Liver (tissue), 9 donors: Measurements from ENCODE around the gene FAAP100. TPM values are rescaled to one million over a fixed set of nuclear protein-coding genes. Genes with fewer than 3 reads are reported as not detected.
A peak's percentile ranks its signal among the peaks of the same experiment; 100 is the strongest.

Experiments
- DNase-seq: peaks from one replicate; pipeline ENCODE4 v3.0.0-alpha.2; 2017; ENCODE audit warnings: low spot score
- H3K27ac ChIP-seq, 2 donors: one replicate each; pipeline ENCODE4 v1.7.0; 2013; ENCODE audit warnings: inconsistent platforms in 2 of 2, low read length in 2 of 2, control low read depth in 1 of 2, low read depth in 1 of 2, mild to moderate bottlenecking in 1 of 2
- H3K27me3 ChIP-seq, 4 donors: one replicate each; pipeline versions ENCODE4 v1.6.1 to v1.7.0; 2013; ENCODE audit warnings: low read length in 3 of 4, inconsistent platforms in 1 of 4, mild to moderate bottlenecking in 1 of 4, moderate library complexity in 1 of 4; ENCODE audit not compliant: control insufficient read depth in 4 of 4, insufficient read depth in 4 of 4
- H3K36me3 ChIP-seq, 4 donors: one replicate each; pipeline versions ENCODE4 v1.6.1 to v1.7.0; 2013; ENCODE audit warnings: low read length in 3 of 4, mild to moderate bottlenecking in 3 of 4, low read depth in 1 of 4, moderate library complexity in 1 of 4; ENCODE audit not compliant: control insufficient read depth in 4 of 4, insufficient read depth in 3 of 4
- H3K4me1 ChIP-seq, 4 donors: one replicate each; pipeline versions ENCODE4 v1.6.1 to v1.7.0; 2013; ENCODE audit warnings: low read length in 3 of 4, mild to moderate bottlenecking in 3 of 4, moderate library complexity in 1 of 4; ENCODE audit not compliant: control insufficient read depth in 4 of 4, insufficient read depth in 4 of 4
- H3K4me3 ChIP-seq, 3 donors: one replicate each; pipeline versions ENCODE4 v1.6.1 to v1.7.0; 2013; ENCODE audit warnings: low read length in 3 of 3, control low read depth in 1 of 3, low read depth in 1 of 3, mild to moderate bottlenecking in 1 of 3
- H3K9ac ChIP-seq, 2 donors: one replicate each; pipeline ENCODE4 v1.7.0; 2013; ENCODE audit warnings: low read length in 2 of 2, mild to moderate bottlenecking in 2 of 2, moderate library complexity in 2 of 2, control low read depth in 1 of 2, low read depth in 1 of 2
- H3K9me3 ChIP-seq, 4 donors: one replicate each; pipeline versions ENCODE4 v1.6.1 to v1.7.0; 2013; ENCODE audit warnings: low read length in 3 of 4; ENCODE audit not compliant: control insufficient read depth in 4 of 4
- EGR1 ChIP-seq, 2 donors: IDR thresholded peaks; 2 replicates each; pipeline ENCODE4 v1.6.1; 2016 to 2018; ENCODE audit warnings: antibody characterized with exemption in 2 of 2, low read depth in 2 of 2
- FOXA2 ChIP-seq: IDR thresholded peaks from 2 replicates; pipeline ENCODE4 v1.6.1; 2016; ENCODE audit warnings: antibody characterized with exemption
- GABPA ChIP-seq, 2 donors: IDR thresholded peaks in 1 of 2; conservative IDR thresholded peaks in 1 of 2; 2 replicates each; pipeline ENCODE4 v1.6.1; 2016; ENCODE audit warnings: antibody characterized with exemption in 2 of 2, mild to moderate bottlenecking in 1 of 2, moderate library complexity in 1 of 2
- JUND ChIP-seq, 2 donors: IDR thresholded peaks; 2 replicates each; pipeline ENCODE4 v1.6.1; 2016; ENCODE audit warnings: antibody characterized with exemption in 2 of 2
- NR2F2 ChIP-seq: IDR thresholded peaks from 2 replicates; pipeline ENCODE4 v1.6.1; 2016; ENCODE audit warnings: antibody characterized with exemption
- RAD21 ChIP-seq, 2 donors: IDR thresholded peaks; 2 replicates each; pipeline ENCODE4 v1.6.1; 2016; ENCODE audit warnings: antibody characterized with exemption in 2 of 2, mild to moderate bottlenecking in 2 of 2
- RXRA ChIP-seq, 2 donors: IDR thresholded peaks; 2 replicates each; pipeline ENCODE4 v1.6.1; 2017 to 2018; ENCODE audit warnings: antibody characterized with exemption in 2 of 2, mild to moderate bottlenecking in 1 of 2
- SP1 ChIP-seq: IDR thresholded peaks from 2 replicates; pipeline ENCODE4 v1.6.1; 2018; ENCODE audit warnings: antibody characterized with exemption, mild to moderate bottlenecking
- TAF1 ChIP-seq: conservative IDR thresholded peaks from 2 replicates; pipeline ENCODE4 v1.6.1; 2016; ENCODE audit warnings: antibody characterized with exemption, mild to moderate bottlenecking
- WGBS: extraction: QIAGEN DNeasy Blood & Tissue Kit; methylation state at CpG from one replicate; pipeline ENCODE4 v1.1.7; 2013; 5-methylcytosine and 5-hydroxymethylcytosine counted together
- polyA plus RNA-seq, 2 donors: library from polyadenylated mRNA; stranded (reverse) in 1 of 2; unstranded in 1 of 2; fragments of 200-250 nt in 1 of 2; fragments of >200 nt in 1 of 2; fragmentation: Nextera tagmentation in 1 of 2; extraction: Ambion mirVana in 1 of 2; gene quantifications; one replicate each; pipeline versions ENCODE4 v1.2.1 to v1.2.3, GENCODE V29; 2013 to 2015
- total RNA-seq, 2 donors: library from RNA; depleted of rRNA; stranded (reverse); fragments of >200 nt; gene quantifications; one replicate each; pipeline ENCODE4 v1.2.3, GENCODE V29; 2014
- TF ChIP-seq, protein P1 (sequence below): IDR thresholded peaks from 2 replicates; pipeline ENCODE4 v1.6.1; 2016; ENCODE audit warnings: antibody characterized with exemption
- TF ChIP-seq, protein P2 (sequence below): IDR thresholded peaks from 2 replicates; pipeline ENCODE4 v1.6.1; 2016; ENCODE audit warnings: antibody characterized with exemption
- TF ChIP-seq, protein P3 (sequence below): IDR thresholded peaks from 2 replicates; pipeline ENCODE4 v1.6.1; 2016; ENCODE audit warnings: antibody characterized with exemption, mild to moderate bottlenecking
- donor health status: healthy.
- donor health status: healthy.
- donor health status: healthy.
- donor health status: healthy.
- donor health status: healthy.

The FAAP100 gene
- total and polyA plus RNA-seq, 4 donors, result 8.1 to 14.7 (median 9.7) TPM

DNA sequence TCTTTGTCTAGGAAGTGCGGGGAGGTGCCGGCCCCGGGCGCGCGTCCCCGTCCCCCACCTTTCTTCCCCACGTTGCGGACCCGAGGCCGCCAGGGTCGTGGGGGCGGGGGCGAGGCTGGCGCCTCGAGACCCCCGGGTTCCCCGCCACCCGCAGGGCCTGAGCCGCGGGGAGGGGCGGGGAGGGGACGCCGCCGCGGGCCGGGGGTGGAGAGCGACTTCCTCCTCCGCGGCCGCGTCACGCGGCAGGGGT lies 37.7 kb downstream of the FAAP100 start:
- H3K36me3 ChIP-seq, result peaks cover 3 to 16% (median 13%) of the 10 kb centered on the region in 4 donors
- TF ChIP-seq, protein P1, sequence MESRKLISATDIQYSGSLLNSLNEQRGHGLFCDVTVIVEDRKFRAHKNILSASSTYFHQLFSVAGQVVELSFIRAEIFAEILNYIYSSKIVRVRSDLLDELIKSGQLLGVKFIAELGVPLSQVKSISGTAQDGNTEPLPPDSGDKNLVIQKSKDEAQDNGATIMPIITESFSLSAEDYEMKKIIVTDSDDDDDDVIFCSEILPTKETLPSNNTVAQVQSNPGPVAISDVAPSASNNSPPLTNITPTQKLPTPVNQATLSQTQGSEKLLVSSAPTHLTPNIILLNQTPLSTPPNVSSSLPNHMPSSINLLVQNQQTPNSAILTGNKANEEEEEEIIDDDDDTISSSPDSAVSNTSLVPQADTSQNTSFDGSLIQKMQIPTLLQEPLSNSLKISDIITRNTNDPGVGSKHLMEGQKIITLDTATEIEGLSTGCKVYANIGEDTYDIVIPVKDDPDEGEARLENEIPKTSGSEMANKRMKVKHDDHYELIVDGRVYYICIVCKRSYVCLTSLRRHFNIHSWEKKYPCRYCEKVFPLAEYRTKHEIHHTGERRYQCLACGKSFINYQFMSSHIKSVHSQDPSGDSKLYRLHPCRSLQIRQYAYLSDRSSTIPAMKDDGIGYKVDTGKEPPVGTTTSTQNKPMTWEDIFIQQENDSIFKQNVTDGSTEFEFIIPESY, result no peak
- no peak for TF ChIP-seq GABPA (IDR thresholded peaks at IDR 0.05 in 1 of 2, conservative IDR thresholded peaks at IDR 0.05 in 1 of 2)
- peaks cover 11 to 48% (median 27%) of the 10 kb centered on the region in 4 donors for H3K4me1 ChIP-seq

DNA sequence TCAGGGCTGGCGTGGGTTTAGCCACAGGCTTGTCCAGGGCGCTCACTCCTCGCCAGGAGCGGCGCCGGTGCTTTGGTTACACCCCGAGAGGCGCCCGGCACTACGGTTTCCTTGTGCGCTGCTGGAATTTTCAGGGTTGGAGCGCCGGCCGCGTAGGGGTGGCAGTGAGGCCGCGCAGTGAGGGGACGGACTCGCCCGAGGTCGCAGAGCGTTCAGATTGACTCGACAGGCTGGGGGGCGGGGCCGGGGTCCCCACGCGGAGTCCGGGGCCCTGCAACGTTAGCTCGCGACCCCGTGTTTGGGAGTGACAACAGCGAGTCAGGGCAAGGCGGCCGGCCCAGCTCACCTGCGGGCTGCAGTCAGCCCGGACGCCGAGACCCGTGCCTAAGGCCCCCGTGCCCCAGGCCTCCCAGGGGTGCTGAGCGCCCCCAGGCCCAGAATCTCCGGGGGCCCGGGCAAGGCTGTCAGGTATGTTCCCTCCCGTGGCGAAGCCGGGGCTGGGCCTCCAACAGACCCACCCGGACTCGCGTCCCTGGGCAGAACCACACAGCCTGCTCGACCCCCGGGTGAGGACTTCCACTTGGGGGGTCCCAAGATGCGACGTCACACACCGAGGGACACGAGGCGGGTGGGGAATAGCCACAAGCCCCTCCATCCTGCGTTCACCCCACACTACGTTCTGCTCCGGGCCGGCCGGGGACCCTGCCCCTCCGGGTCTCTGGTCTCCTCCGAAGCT lies 38.2 kb downstream of the FAAP100 start:
- Histone ChIP-seq H3K9ac (peak overlapping the region; percentile 75 to 85), H3K36me3 (peaks cover 3 to 21% (median 13%) of the 10 kb centered on the region in 4 donors), H3K27me3 (no peaks in the 10 kb centered on the region), H3K9me3 (no peaks in the 10 kb centered on the region), H3K27ac (peak overlapping the region; percentile 71 to 98), H3K4me1 (peaks cover 9 to 48% (median 26%) of the 10 kb centered on the region in 4 donors), H3K4me3 (peak overlapping the region; percentile 48 to 78 (median 69))
- DNase-seq, result no peak
- TF ChIP-seq SP1 (peak; percentile 24), RXRA (IDR thresholded peaks at IDR 0.05) (no peak)
- 5% methylated on average over 64 of the region's 64 CpGs for WGBS

More for the DNA sequence above, 37.7 kb downstream of the FAAP100 start:
- WGBS, result 6% methylated on average over 34 of the region's 34 CpGs
- H3K27me3 ChIP-seq, result no peaks in the 10 kb centered on the region
- H3K9ac ChIP-seq, result peak overlapping the region; percentile 75 to 85
- peak overlapping the region in 2 of 3 donors; percentile 48 to 78 for H3K4me3 ChIP-seq
- DNase-seq, result no peak
- H3K27ac ChIP-seq, result peak overlapping the region; percentile 71 to 98
- no peaks in the 10 kb centered on the region for H3K9me3 ChIP-seq

DNA sequence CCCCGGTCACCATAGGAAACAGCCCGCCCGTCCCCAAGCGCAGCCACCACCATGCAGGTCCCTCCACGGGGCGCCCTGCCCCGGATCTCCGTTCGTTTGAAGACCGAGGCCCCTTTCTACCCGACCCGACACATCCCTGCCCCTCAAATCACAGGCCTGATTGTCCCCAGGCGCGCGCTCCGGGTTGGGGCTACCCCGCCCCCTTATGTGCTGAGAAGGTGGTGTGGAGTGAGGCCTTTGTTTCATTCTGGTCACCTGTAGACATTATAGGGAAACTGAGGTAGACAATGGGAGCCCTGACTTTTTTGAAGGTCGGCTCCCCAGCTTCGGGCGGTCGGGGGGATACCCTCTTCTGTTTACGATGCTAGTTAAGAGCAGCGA lies 38.8 kb downstream of the FAAP100 start:
- peak overlapping the region; percentile 71 to 98 for H3K27ac ChIP-seq
- H3K27me3 ChIP-seq, result no peaks in the 10 kb centered on the region
- no peak for DNase-seq
- H3K4me1 ChIP-seq, result peaks cover 7 to 45% (median 22%) of the 10 kb centered on the region in 4 donors
- H3K9ac ChIP-seq, result peak overlapping the region; percentile 64 to 85
- H3K9me3 ChIP-seq, result no peaks in the 10 kb centered on the region
- WGBS, result 1% methylated on average over 23 of the region's 23 CpGs
- peaks cover 3 to 22% (median 13%) of the 10 kb centered on the region in 4 donors for H3K36me3 ChIP-seq
- TF ChIP-seq RAD21 (IDR thresholded peaks at IDR 0.05), result no peak
- TF ChIP-seq, protein P1, result no peak
- TF ChIP-seq JUND (IDR thresholded peaks at IDR 0.05), result no peak
- no peak for TF ChIP-seq NR2F2
- TF ChIP-seq EGR1 (IDR thresholded peaks at IDR 0.05; ENCODE audit: low read depth in 2 of 2), result no peak
- peak; percentile 54 for TF ChIP-seq TAF1
- peak; percentile 22 for TF ChIP-seq SP1
- no peak for TF ChIP-seq FOXA2
- TF ChIP-seq, protein P2, sequence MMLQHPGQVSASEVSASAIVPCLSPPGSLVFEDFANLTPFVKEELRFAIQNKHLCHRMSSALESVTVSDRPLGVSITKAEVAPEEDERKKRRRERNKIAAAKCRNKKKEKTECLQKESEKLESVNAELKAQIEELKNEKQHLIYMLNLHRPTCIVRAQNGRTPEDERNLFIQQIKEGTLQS, result no peak
- TF ChIP-seq, protein P3, sequence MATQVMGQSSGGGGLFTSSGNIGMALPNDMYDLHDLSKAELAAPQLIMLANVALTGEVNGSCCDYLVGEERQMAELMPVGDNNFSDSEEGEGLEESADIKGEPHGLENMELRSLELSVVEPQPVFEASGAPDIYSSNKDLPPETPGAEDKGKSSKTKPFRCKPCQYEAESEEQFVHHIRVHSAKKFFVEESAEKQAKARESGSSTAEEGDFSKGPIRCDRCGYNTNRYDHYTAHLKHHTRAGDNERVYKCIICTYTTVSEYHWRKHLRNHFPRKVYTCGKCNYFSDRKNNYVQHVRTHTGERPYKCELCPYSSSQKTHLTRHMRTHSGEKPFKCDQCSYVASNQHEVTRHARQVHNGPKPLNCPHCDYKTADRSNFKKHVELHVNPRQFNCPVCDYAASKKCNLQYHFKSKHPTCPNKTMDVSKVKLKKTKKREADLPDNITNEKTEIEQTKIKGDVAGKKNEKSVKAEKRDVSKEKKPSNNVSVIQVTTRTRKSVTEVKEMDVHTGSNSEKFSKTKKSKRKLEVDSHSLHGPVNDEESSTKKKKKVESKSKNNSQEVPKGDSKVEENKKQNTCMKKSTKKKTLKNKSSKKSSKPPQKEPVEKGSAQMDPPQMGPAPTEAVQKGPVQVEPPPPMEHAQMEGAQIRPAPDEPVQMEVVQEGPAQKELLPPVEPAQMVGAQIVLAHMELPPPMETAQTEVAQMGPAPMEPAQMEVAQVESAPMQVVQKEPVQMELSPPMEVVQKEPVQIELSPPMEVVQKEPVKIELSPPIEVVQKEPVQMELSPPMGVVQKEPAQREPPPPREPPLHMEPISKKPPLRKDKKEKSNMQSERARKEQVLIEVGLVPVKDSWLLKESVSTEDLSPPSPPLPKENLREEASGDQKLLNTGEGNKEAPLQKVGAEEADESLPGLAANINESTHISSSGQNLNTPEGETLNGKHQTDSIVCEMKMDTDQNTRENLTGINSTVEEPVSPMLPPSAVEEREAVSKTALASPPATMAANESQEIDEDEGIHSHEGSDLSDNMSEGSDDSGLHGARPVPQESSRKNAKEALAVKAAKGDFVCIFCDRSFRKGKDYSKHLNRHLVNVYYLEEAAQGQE, result no peak
- peak overlapping the region; percentile 43 to 78 (median 69) for H3K4me3 ChIP-seq
